ENCODE results near the gene ROCK1. TPM values are rescaled to one million over a fixed set of nuclear protein-coding genes. Genes with fewer than 3 reads are reported as not detected.

Gene ROCK1
- total and polyA plus RNA-seq, 2 donors from 2014 or later: 10.5 to 56.5 TPM

GRCh38 chr18:21110713-21111345 is 784 bp downstream of the ROCK1 start:
- H3K9me3 ChIP-seq (ENCODE audit: control insufficient read depth in 2 of 3, insufficient read depth in 1 of 3, low read length in 3 of 3): no peaks in the 10 kb centered on the region
- peak overlapping the region; percentile 75 to 98 (median 94) for H3K9ac ChIP-seq (ENCODE audit: low read length in 3 of 3)
- H3K4me3 ChIP-seq (ENCODE audit: low read length in 3 of 3): peak overlapping the region; percentile 92 to 94 (median 92)
- peak overlapping the region; percentile 95 to 99 for H3K27ac ChIP-seq (ENCODE audit: low read depth in 2 of 2, low read length in 2 of 2)
- no peaks in the 10 kb centered on the region for H3K36me3 ChIP-seq (ENCODE audit: control insufficient read depth in 2 of 3, insufficient read depth in 3 of 3, low read length in 3 of 3)
- intact Hi-C loops (cut with DNase I): no loop called here
- peaks cover 0 to 7% (median 0%) of the 10 kb centered on the region in 3 donors for H3K4me1 ChIP-seq (ENCODE audit: control insufficient read depth in 2 of 3, insufficient read depth in 2 of 3, low read depth in 1 of 3, low read length in 3 of 3)
- TF ChIP-seq, protein P1, sequence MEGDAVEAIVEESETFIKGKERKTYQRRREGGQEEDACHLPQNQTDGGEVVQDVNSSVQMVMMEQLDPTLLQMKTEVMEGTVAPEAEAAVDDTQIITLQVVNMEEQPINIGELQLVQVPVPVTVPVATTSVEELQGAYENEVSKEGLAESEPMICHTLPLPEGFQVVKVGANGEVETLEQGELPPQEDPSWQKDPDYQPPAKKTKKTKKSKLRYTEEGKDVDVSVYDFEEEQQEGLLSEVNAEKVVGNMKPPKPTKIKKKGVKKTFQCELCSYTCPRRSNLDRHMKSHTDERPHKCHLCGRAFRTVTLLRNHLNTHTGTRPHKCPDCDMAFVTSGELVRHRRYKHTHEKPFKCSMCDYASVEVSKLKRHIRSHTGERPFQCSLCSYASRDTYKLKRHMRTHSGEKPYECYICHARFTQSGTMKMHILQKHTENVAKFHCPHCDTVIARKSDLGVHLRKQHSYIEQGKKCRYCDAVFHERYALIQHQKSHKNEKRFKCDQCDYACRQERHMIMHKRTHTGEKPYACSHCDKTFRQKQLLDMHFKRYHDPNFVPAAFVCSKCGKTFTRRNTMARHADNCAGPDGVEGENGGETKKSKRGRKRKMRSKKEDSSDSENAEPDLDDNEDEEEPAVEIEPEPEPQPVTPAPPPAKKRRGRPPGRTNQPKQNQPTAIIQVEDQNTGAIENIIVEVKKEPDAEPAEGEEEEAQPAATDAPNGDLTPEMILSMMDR (IDR thresholded peaks at IDR 0.05; ENCODE audit: borderline replicate concordance, extremely low read depth, insufficient read depth): peak; percentile 4
- FAIRE-seq (no peak), DNase-seq (peak in 4 of 5 donors; percentile 45 to 84 (median 60))
- H3K27me3 ChIP-seq (ENCODE audit: control insufficient read depth, insufficient read depth, low read length): no peaks in the 10 kb centered on the region

DNA sequence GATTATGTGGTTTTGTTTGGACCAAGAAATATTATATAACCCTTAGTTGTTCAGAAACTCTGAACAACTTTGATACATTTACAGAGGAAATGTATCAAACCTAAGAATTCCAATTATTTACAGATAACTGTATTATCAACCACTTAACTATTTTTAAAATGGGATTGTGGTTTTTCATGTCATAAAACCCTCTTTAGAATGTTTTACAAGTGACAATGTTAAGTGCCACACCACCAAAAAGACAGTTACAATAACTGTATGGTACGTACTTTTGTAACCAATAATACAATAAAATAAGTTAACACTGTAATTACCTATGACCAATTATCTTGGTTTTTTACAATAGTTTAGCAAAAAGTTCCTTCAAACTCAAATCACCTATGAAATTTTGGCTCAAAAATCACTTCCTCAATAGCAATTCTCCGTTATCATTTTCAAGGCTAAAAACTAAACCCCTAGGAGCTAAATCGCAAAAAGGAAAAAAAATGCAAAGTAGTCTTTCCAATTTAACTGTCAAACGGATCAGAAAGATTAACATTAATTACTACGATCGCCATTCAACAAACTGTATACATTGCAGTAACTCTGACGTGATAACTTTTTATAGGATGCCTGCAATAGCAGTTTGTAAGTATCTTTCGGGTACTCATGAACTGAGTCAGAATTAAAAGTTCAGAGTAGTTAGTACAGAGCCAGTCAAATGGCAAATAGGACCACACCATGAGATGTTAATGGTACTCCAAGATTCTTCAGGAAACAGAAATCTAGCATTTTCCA is 1.5 kb downstream of the ROCK1 start:
- peak overlapping the region; percentile 75 to 98 (median 94) for H3K9ac ChIP-seq (ENCODE audit: low read length in 3 of 3)
- no peak for FAIRE-seq
- peak overlapping the region; percentile 92 to 94 (median 92) for H3K4me3 ChIP-seq (ENCODE audit: low read length in 3 of 3)
- H3K27me3 ChIP-seq (ENCODE audit: control insufficient read depth, insufficient read depth, low read length): no peaks in the 10 kb centered on the region
- no peak for DNase-seq
- H3K36me3 ChIP-seq (ENCODE audit: control insufficient read depth in 2 of 3, insufficient read depth in 3 of 3, low read length in 3 of 3): no peaks in the 10 kb centered on the region
- TF ChIP-seq, protein P1 (IDR thresholded peaks at IDR 0.05; ENCODE audit: borderline replicate concordance, extremely low read depth, insufficient read depth): no peak
- H3K9me3 ChIP-seq (ENCODE audit: control insufficient read depth in 2 of 3, insufficient read depth in 1 of 3, low read length in 3 of 3): no peaks in the 10 kb centered on the region
- peak overlapping the region in 1 of 2 donors; percentile 99 for H3K27ac ChIP-seq (ENCODE audit: low read depth in 2 of 2, low read length in 2 of 2)
- peaks cover 0 to 7% (median 0%) of the 10 kb centered on the region in 3 donors for H3K4me1 ChIP-seq (ENCODE audit: control insufficient read depth in 2 of 3, insufficient read depth in 2 of 3, low read depth in 1 of 3, low read length in 3 of 3)
- intact Hi-C loops (cut with DNase I): no loop called here

DNA sequence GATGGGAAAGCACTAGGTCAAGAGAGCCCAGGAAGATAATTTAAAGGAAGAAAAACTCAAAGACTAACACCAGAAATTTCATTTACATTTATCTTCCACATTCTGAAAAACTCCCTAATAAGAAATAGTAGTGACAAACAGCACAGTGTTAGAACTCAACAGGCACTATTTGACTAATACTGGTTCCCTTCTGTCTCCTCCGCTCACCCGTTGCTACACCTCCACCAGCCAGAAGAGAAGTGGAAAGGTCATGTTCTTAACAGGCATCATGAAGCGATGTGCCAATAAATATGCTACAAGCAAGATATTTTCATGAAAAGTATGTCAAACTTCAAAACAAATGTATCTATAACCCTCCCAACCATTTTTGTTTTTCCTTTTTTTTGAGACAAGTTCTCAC is 5.7 kb downstream of the ROCK1 start:
- Histone ChIP-seq H3K9me3 (ENCODE audit: control insufficient read depth in 2 of 3, insufficient read depth in 1 of 3, low read length in 3 of 3) (no peaks in the 10 kb centered on the region), H3K4me1 (ENCODE audit: control insufficient read depth in 2 of 3, insufficient read depth in 2 of 3, low read depth in 1 of 3, low read length in 3 of 3) (peaks cover 0 to 11% (median 0%) of the 10 kb centered on the region in 3 donors), H3K27ac (ENCODE audit: low read depth in 2 of 2, low read length in 2 of 2) (no peak overlapping the region), H3K27me3 (ENCODE audit: control insufficient read depth, insufficient read depth, low read length) (no peaks in the 10 kb centered on the region), H3K4me3 (ENCODE audit: low read length in 3 of 3) (no peak overlapping the region), H3K9ac (ENCODE audit: low read length in 3 of 3) (no peak overlapping the region), H3K36me3 (ENCODE audit: control insufficient read depth in 2 of 3, insufficient read depth in 3 of 3, low read length in 3 of 3) (no peaks in the 10 kb centered on the region)
- FAIRE-seq: no peak
- TF ChIP-seq, protein P1 (IDR thresholded peaks at IDR 0.05; ENCODE audit: borderline replicate concordance, extremely low read depth, insufficient read depth): no peak
- no peak for DNase-seq
- intact Hi-C loops (cut with DNase I): no loop called here

Data from kidney (tissue), 14 donors.